Renal pelvis (tissue), 4 donors: ENCODE data around the gene SDHA. TPM values are rescaled to one million over a fixed set of nuclear protein-coding genes. Genes with fewer than 3 reads are reported as not detected.
"Not testable (repeated sequence)": the region's sequence is repeated elsewhere in the genome, so short reads cannot be mapped to it uniquely, and the experiment has no call there.

Source experiments
- DNase-seq: peaks from one replicate; pipeline ENCODE4 v3.0.0-alpha.2; 2013
- polyA plus RNA-seq, 3 donors: library from polyadenylated mRNA; unstranded; fragments of 120-200 nt; gene quantifications; one replicate each; pipeline ENCODE4 v1.2.1, GENCODE V29; 2013; ENCODE audit not compliant: insufficient read length in 3 of 3

SDHA gene
- polyA plus RNA-seq, 3 donors, result 146 to 161 (median 150) TPM

- no peak for DNase-seq
These were observed 23.4 kb upstream of the SDHA start for GRCh38 chr5:194603-195209.

- no peak for DNase-seq
These were observed 22.5 kb upstream of the SDHA start for GRCh38 chr5:195401-196160.

- no peak for DNase-seq
These were observed 21.8 kb upstream of the SDHA start for GRCh38 chr5:196350-196749.

- not testable (repeated sequence) for DNase-seq
These were observed 21.1 kb upstream of the SDHA start for GRCh38 chr5:197031-197430.

- no peak for DNase-seq
These were observed 20.1 kb upstream of the SDHA start for GRCh38 chr5:197892-198489.

- no peak for DNase-seq
These were observed 19.5 kb upstream of the SDHA start for GRCh38 chr5:198516-199196.

- no peak for DNase-seq
These were observed 18.7 kb upstream of the SDHA start for GRCh38 chr5:199197-199949.

- no peak for DNase-seq
These were observed 18.0 kb upstream of the SDHA start for GRCh38 chr5:199950-200645.

GRCh38 chr5:200985-201384, 17.1 kb upstream of the SDHA start:
- no peak for DNase-seq

GRCh38 chr5:201672-202071, 16.4 kb upstream of the SDHA start:
- DNase-seq, result no peak

- DNase-seq, result no peak
These were observed 14.7 kb upstream of the SDHA start for GRCh38 chr5:203246-203930.

GRCh38 chr5:204001-204400, 14.1 kb upstream of the SDHA start:
- no peak for DNase-seq

GRCh38 chr5:204462-204861, 13.7 kb upstream of the SDHA start:
- no peak for DNase-seq

GRCh38 chr5:204966-205670, 13.0 kb upstream of the SDHA start:
- no peak for DNase-seq

GRCh38 chr5:206406-206805, 11.7 kb upstream of the SDHA start:
- DNase-seq, result no peak

- no peak for DNase-seq
These were observed 11.1 kb upstream of the SDHA start for GRCh38 chr5:206927-207536.

- DNase-seq, result no peak
These were observed 10.5 kb upstream of the SDHA start for GRCh38 chr5:207599-207998.

- no peak for DNase-seq
These were observed 9.5 kb upstream of the SDHA start for GRCh38 chr5:208449-209114.

GRCh38 chr5:213803-214395, 4.2 kb upstream of the SDHA start:
- no peak for DNase-seq
